SK-MEL-5 (cell line): ENCODE results near the gene DDX6. TPM values are rescaled to one million over a fixed set of nuclear protein-coding genes. Genes with fewer than 3 reads are reported as not detected.
"Not testable (repeated sequence)": the region's sequence is repeated elsewhere in the genome, so short reads cannot be mapped to it uniquely, and the experiment has no call there.

ENCODE experiments used
- DNase-seq: peaks from one replicate; pipeline ENCODE4 v3.0.0-alpha.2; 2016; ENCODE audit warnings: low read depth, low spot score
- in situ Hi-C: cut with HindIII; loops from 2 replicates; pipeline ENCODE4 v1.10.0; 2016; ENCODE audit warnings: low sequenced_read_pairs, high pct_unique_total_duplicates, low pct_unique_long_range_greater_than_20kb
- polyA plus RNA-seq, 2 experiments: library from polyadenylated mRNA; depleted of rRNA; stranded (reverse); fragments of >200 nt; gene quantifications; 2 replicates each; pipeline ENCODE4 v1.2.3, GENCODE V29; 2015
- total RNA-seq: library from RNA; depleted of rRNA; stranded (reverse); fragments of >200 nt; shearing (Covaris generic); gene quantifications from 2 replicates; pipeline ENCODE4 v1.2.3, GENCODE V29; 2014; rRNA removed

Gene DDX6, protein sequence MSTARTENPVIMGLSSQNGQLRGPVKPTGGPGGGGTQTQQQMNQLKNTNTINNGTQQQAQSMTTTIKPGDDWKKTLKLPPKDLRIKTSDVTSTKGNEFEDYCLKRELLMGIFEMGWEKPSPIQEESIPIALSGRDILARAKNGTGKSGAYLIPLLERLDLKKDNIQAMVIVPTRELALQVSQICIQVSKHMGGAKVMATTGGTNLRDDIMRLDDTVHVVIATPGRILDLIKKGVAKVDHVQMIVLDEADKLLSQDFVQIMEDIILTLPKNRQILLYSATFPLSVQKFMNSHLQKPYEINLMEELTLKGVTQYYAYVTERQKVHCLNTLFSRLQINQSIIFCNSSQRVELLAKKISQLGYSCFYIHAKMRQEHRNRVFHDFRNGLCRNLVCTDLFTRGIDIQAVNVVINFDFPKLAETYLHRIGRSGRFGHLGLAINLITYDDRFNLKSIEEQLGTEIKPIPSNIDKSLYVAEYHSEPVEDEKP
- total RNA-seq: 56.5 and 59.2 TPM in 2 replicates
- 23.7 and 37.8 TPM in 2 replicates for polyA plus RNA-seq (2015; cell fraction: cytosol; rRNA removed)
- polyA plus RNA-seq (2015; cell fraction: nucleus; rRNA removed): 12.7 and 16.6 TPM in 2 replicates

DNA sequence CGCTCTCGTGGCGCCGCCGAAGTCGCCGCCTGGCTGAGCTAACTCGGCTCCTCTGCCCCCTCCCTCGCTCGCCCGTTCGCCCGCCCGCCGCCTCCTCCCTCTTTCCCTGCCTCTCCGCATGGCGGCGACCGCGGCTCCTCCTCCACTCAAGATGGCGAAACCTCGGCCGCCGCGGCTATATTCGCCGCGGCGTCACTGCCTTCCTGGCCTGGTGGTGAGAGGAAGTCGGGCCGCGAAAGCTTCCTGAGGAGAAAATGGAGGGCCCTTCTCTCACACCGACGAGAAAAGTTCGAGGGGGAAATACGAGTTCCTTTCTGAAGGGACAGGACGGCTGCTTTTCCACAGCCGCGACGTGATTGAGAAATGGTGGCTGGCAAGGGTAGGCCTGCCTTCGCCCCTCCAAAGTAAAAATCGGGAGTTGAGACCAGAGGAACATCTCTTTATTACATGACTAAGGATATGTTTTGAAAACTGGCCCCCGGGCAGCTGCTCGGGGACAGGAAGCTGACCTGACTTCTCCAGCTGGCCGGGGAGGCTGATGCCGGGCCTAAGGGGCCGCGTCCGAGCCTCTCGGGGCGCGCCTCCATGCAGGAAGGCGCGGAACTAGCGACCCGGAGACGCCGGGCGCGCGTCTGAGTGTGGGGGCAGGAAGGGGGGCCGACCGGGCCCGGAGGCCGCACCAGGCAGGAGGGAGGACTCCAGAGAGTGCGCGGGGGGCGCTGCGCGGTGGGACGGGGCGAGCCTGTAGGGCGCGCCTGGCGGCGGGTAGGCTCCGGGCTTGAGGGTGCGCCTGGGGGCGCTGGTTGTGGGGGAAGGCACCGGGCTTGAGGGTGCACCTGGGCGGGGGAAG lies at the start of gene DDX6:
TSS of gene DDX6 (minus strand) at position 54 of the 850 bp plus-strand sequence. CDS start 4,913 bp downstream, outside the sequence.
- in situ Hi-C loops: loop anchor here (10.0 kb wide), 1 partner anchor 87 kb away; no protein-coding TSS in a partner anchor

DNA sequence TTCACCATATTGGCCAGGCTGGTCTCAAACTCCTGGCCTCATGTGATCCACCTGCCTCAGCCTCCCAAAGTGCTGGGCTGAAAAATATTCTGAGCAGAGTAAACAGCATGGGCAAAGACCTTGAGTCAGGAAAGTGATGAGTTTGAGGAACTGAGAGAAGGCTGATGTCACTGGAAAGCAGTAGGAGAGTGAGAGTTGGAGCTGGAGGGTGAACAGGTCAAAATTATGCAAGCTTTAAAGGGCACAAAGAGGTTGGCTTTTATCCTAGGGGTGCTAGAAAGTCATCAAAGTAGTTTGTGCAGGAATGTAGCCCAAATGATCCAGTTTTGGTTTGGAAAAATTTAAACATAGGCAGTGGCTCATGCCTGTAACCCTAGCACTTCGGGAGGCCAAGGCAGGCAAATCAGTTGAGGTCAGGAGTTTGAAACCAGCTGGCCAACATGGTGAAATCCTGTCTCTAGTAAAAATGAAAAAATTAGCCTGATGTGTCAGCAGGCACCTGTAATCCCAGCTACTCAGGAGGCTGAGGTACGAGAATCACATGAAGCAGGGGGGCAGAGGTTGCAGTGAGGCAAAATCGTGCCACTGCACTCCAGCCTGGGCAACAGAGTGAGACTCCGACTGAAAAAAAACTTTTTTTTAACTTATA lies 48.1 kb upstream of the DDX6 start:
- in situ Hi-C loops: no loop called here

More for the DNA sequence above, at the start of gene DDX6:
- DNase-seq: peak; percentile 68

DNA sequence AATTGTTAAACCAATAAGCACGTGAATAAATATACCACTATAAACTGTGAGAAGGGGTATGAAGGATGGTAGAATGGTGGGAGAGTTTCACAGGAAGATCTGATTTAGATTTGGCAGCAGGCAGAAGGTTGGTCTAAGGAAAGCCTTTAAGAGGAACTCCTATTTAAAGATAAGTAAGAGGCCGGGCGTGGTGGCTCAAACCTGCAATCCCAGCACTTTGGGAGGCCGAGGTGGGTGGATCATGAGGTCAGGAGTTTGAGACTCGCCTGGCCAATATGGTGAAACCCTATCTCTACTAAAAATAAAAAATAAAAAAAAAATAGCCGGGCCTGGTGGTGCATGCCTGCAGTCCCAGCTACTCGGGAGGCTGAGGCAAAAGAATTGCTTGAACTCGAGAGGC lies 46.9 kb upstream of the DDX6 start:
- in situ Hi-C loops: no loop called here
- DNase-seq: no peak

More for the DNA sequence above, 48.1 kb upstream of the DDX6 start:
- no peak for DNase-seq

DNA sequence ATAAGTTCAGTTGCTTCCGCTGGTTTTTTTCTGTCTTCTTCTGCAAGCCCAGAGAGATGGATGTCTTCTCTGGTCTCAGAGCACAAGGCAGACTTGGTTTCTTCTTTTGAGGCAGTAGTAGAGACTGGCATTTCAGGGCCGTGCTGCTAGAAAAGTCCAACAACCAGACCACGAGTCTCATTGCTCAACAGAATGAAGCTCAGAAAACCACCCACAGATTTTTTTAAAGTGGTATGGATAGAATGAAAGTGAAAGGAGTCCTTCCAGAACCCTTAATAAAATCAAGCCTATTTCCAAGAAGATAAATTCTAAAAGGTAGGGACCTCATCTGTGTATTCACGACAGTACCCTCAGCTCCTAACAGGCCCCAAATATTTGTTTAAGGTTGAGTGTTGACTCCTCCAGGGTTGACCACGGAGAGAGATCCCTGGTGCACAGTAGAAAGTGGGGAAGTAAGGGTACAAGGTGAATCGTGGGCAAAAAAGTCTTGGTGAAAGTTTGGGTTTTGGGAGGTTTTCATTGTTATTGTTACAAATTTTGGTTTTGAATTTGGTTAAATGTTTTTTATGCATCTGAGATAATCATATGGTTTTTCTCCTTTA lies 43.6 kb upstream of the DDX6 start:
- in situ Hi-C loops: no loop called here

DNA sequence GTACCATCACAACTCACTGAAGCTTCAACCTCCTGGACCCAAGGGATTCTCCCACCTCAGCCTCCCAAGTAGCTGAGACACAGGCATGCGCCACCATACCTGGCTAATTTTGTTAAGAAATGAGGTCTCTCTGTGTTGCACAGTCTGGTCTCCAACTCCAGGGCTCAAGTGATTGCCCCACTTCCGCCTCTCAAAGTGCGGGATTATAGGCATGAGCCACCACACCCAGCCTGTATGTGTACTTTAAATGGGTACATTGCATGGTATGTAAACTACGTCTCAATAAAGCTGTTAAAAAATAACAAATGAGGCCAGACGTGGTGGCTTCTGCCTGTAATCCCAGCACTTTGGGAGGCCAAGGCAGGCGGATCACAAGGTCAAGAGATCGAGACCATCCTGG lies 36.2 kb upstream of the DDX6 start:
- in situ Hi-C loops: no loop called here

More for the DNA sequence above, 43.6 kb upstream of the DDX6 start:
- peak; percentile 39 for DNase-seq

DNA sequence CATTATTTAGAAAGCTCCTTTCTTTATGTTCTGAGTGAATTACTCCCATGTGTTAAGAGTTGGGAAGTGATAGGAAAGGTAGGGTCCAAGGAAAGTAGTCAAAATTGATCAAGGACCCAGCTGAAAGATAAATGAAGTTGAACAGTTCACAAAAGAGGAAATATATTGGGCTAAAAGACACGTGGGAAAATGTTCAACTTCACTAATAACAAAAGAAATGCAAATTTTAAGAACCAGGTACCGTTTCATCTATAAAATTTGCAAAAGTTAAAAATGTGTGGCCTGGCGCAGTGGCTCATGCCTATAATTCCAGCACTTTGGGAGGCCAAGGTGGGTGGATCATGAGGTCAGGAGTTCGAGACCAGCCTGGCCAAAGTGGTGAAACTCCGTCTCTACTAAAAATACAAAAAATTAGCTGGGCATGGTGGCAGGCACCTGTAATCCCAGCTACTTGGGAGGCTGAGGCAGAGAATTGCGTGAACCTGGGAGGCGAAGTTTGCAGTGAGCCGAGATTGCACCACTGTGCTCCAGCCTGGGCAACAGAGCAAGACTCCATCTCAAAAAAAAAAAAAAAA lies 32.1 kb upstream of the DDX6 start:
- DNase-seq, in situ Hi-C loops: not testable (repeated sequence)

More for the DNA sequence above, 36.2 kb upstream of the DDX6 start:
- DNase-seq: no peak

DNA sequence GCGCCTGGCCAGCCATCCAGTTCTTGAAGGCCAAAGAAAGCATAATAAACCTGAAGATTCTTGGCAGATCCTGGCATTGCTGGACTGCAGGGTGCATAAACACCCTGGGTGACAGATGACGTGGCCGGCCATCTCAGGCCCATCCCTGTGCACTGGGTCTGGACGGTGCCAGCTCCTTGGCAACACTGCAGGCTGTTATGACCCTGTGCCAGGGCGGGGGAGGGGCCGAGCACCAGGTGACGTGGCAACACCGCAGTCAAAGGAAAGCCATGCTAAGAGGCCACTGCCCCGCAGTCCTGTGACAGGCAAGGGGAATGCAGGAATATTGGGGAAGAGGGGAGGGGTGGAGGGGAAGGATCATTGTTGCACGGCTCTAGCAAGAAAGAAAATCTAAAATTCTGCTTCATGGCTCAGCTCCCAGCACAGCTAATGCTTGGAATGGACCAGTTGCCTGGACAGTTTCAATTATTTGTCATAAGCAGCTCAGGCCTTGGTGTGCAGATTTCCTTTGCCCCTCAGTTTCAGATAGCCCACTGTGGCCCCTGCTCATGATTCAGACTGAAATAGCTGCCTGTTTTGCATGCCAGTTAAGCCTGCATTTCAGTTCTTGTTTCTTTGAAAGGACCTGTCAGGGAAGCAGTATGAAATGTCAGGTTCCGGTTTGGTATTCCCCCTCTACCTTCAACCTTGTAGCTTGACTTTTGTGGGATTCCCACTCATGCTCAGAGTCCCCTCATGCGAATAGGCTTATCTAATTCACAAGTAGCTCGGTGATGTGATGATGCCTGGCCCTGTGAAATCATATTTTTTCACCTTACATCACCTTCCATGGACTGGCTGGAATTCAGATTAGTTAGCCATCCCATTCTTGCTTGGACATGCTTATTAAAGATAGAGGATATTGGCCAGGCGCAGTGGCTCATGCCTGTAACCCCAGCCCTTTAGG lies 29.7 kb upstream of the DDX6 start:
- no peak for DNase-seq
- in situ Hi-C loops: no loop called here

DNA sequence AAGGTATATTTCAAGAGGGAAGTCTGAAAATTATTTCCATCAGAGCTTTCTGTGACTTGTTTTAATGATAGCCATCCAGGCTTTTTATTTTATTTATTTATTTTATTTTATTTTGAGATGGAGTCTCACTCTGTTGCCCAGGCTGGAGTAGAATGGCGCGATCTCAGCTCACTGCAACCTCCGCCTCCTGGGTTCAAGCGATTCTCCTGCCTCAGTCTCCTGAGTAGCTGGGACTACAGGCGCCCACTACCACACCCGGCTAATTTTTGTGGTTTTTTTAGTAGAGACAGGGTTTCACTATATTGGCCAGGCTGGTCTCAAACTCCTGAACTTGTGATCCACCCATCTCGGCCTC lies 29.0 kb upstream of the DDX6 start:
- DNase-seq, in situ Hi-C loops: not testable (repeated sequence)

DNA sequence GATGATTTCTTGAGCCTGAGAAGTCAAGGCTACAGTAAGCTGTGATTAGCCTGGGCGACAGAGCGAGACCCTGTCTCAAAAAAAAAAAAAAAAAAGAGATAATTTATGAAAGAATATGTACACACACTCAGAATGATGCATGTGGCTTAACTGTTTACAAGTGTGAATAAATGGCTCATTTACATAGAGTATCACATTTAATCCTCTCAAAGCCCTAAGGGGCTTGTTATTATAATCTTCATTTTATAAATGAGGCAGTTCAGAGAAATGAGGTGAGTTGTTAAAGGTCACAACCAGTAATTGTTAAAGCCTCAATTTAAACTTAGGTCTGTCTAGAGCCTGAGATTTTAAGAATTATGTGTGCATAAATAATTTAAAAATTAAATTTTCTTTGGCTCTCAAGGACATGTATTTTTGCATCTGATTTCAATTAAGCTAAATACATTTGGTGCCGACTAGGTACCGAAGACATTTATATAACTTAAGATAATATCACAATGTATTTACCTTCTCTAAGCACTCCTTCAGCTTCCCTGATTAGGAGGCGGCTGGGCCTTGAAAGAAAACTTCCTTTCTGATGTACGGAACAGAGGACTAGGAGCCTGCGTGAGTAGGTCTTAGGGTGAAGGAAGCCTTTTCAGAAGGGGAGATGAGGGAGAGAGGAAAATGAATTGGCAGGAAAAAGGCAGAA lies 28.5 kb upstream of the DDX6 start:
- no peak for DNase-seq
- in situ Hi-C loops: no loop called here

DNA sequence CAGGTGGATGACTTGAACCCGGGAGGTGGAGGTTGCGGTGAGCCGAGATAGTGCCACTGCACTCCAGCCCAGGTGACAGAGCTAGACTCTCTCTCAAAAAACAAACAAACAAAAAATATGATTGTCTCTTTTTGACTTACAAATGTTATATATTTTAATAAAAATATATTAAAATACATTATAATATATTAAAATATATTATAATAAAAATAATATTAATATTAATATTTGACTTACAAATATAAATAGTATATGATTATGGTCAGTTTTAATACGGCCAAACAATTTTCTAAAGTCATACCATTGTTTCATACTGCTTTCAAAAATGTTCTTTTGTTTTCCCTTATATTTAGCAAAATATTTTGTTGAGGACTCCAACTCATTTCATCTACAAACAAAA lies 27.2 kb upstream of the DDX6 start:
- in situ Hi-C loops: no loop called here

DNA sequence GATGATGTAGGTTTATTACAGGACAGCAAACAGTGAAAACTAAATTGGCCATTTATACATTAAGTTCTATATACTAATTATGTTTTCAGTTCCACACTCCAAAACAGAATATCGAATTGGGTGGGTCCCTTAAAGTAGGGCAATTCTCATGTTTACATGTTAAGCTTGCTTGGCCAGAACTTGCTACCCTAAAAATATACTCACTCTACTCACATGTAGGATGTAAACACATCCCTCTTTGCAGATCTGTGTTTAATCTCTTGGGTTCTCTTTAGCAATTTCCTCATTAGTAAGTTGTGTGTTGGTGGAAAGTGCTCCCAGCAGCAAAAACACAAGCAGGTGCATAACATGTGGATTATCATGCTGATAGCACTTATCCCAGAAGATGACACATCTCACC lies 22.6 kb upstream of the DDX6 start:
- no peak for DNase-seq
- in situ Hi-C loops: no loop called here

More for the DNA sequence above, 27.2 kb upstream of the DDX6 start:
- no peak for DNase-seq

DNA sequence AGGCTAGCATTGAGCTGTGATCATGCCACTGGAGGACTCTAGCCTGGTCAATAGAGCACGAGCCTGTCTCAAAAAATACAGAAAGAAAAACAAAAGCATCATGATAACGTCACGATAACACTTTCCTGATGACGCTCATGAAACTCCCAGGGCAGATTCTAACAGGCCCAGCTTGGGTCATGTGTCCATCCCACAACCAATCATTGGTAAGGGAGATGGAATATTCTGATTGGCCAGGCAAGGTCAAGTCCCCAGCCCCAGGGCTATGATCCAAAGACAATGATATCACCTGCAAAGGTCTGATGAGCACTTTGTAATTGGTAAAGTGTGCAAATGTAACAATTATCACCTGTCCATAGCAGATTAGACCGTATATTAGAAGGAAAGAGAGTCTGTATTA lies 21.5 kb upstream of the DDX6 start:
- no peak for DNase-seq
- in situ Hi-C loops: no loop called here

DNA sequence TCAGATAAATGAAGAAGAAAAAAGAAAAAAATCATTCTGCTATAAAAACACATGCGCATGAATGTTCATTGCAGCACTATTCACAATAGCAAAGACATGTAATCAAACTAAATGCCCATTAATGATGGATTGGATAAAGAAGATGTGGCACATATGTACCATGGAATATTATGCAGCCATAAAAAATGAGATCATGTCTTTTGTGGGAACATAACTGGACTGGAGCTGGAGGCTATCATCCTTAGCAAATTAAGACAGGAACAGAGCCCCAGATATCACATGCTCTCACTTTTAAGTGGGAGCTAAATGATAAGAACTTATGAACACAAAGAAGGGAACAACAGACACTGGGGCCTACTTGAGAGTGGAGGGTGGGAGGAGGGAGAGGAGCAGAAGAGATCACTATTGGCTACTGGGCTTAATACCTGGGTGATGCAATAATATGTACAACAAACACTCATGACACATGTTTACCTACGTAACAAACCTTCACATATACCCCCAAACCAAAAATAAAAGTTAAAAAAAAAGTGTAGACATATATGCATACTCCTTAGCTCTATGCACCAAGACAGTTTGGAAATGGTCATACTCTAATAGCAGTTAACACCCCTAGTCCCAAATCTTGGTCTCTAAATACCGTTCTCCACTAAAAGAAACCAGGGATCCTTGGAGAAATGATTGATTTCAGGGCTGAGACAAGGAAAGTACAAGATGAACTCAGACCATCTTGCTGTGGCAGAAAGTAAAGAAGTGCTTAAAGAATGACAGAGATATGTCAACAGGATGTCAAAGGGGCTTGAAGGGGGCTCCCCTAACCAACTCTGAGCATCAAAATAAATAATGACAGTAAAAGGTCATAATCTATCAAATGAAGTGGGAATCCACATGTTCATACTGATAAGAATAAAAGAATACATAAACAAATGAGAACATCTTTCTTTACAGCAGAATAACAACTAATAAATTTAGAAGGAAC lies 17.1 kb upstream of the DDX6 start:
- DNase-seq: no peak
- in situ Hi-C loops: no loop called here

DNA sequence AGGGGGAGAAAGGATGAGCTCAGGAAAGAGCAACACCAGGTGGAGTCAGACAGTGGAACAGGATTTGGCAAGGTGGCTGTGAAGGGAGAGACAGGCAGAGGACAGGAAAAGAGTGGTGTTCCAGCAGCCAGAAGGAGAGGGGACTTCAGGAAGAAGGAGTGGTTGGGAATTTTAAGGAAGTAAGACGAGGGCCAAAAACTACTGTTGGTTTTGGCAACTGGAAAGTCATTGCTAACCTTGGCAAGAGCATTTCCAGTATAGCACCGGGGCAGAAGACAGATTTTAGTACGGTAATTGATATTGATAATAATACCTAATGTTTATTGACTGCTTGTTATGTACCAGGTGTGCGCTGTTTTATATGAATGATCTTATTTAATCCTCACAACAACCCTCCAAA lies 15.4 kb upstream of the DDX6 start:
- in situ Hi-C loops: no loop called here
- DNase-seq: no peak
